Epidermal melanocyte (primary cell): ENCODE data around the gene PLXNA3.

Experiments
- DNase-seq: peaks from one replicate; pipeline ENCODE4 v3.0.0; 2011; ENCODE audit warnings: low spot score; ENCODE audit not compliant: insufficient read length

The PLXNA3 gene

DNA sequence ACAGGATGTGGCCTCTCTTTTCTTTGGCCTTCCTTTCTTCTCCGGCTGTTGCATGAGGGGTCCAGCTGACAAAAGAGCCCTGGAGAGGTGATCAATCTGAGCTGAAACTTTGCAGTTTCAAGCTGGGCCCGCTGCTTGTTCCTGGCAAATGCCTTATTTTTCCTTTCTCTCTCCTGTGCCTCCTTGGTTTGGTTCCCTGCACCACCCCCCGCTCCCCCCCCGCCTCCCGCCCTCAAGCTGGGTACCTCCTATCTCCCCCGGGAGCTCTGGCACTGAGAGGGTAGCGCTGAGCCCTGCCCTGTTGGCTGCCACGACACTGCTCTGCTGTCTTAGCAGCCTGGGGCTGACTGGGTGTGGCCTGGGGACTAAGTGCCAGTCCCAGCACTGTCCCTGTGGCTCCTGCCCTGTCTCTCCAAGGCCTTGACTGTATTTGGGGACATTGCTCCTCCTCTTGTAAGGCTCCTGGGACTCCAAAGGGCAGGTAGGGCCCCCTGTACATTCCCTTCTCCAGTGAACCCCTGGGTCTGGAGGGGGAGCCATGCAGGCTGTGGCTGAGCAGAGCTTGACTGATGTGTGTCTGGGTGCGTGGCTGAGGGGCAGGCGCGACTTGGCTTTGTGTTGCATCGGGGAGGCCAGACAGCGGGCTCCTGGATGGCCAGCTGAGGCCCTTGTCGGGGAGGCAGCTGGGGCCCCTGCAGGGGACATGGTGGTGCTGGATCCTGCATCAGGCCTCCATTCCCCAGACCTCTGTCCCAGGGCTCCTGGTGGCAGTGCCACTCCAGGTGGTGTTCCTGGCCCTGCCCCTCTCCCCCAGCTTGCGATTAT, 1.1 kb downstream of the PLXNA3 start:
- DNase-seq, result no peak

GRCh38 chrX:154459832-154460231, 1.8 kb downstream of the PLXNA3 start:
- DNase-seq, result no peak

- no peak for DNase-seq
Measured at GRCh38 chrX:154460326-154460725, 2.2 kb downstream of the PLXNA3 start.

GRCh38 chrX:154462396-154462795, 4.3 kb downstream of the PLXNA3 start:
- no peak for DNase-seq

DNA sequence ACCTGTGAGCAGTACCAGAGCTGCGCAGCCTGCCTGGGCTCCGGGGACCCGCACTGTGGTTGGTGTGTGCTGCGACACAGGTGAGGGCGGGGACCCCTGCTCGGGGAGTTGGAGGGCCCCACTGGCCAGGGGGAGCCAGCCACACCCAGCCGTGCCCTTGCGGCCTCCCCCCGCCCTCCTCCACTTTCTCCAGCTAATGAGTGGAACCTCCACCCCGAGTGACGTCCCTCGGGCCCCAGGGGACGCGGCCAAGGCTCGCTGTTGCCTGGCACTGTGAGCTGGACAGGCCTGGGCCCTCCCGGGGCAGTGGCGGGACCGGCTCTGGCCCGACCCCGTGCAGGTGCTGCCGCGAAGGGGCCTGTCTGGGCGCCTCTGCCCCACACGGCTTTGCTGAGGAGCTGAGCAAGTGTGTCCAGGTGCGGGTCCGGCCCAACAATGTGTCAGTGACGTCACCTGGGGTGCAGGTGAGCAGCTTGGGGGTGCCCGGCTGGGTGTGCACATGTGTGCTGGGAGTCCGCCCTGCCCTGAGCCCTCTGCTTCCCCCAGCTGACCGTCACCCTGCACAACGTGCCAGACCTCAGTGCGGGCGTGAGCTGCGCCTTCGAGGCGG, 5.6 kb downstream of the PLXNA3 start:
- no peak for DNase-seq

GRCh38 chrX:154464806-154465365, 6.8 kb downstream of the PLXNA3 start:
- no peak for DNase-seq

DNA sequence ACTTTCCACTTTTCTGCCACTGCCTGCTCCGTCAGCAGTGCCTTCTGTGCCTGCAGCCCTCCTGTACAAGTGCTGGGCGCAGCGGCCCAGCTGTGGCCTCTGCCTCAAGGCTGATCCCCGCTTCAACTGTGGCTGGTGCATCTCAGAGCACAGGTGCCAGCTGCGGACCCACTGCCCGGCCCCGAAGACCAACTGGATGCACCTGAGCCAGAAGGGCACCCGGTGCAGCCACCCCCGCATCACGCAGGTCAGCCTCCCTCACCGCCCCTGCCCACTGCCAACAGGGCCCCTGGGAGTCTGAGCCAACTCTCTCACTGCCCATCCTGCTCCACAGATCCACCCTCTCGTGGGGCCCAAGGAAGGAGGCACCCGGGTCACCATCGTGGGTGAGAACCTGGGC, 7.5 kb downstream of the PLXNA3 start:
- DNase-seq, result no peak

- DNase-seq, result no peak
Measured at GRCh38 chrX:154466036-154466435, 8.0 kb downstream of the PLXNA3 start.

DNA sequence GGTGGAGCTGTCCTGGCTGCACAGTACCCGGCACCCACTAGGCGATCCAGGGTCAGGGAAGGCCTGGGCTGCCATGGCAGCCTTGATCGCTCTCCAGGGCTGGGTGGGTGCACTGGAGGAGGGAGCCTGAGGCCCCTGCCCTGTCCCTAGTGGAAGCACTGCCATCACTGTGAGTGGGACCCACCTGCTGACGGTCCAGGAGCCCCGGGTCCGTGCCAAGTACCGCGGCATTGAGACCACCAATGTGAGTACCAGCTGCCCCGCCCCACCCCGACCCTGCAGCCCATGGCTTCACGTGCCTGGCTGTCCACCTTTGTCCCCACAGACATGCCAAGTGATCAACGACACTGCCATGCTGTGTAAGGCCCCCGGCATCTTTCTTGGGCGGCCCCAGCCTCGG, 8.8 kb downstream of the PLXNA3 start:
- no peak for DNase-seq

GRCh38 chrX:154467556-154467955, 9.5 kb downstream of the PLXNA3 start:
- DNase-seq, result no peak

- no peak for DNase-seq
Measured at GRCh38 chrX:154468217-154468616, 10.1 kb downstream of the PLXNA3 start.

GRCh38 chrX:154469114-154469513, 11.0 kb downstream of the PLXNA3 start:
- DNase-seq, result no peak

GRCh38 chrX:154469880-154470279, 11.8 kb downstream of the PLXNA3 start:
- DNase-seq, result no peak

DNA sequence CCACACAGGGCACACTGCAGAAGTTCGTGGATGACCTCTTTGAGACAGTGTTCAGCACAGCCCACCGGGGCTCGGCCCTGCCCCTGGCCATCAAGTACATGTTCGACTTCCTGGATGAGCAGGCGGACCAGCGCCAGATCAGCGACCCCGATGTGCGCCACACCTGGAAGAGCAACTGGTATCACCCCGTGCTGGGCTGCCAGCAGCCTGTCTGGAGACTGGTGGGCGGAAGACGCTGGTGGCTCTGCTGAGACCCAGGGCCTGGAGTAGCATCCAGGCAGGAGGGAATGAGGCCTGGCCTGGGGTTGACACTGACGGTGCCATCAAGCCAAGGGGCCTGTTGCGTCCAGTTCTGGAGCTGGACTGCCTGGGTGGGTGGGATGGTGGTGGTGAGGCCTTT, 12.4 kb downstream of the PLXNA3 start:
- no peak for DNase-seq

- DNase-seq, result no peak
Measured at GRCh38 chrX:154470914-154471568, 13.0 kb downstream of the PLXNA3 start.

- DNase-seq, result no peak
Measured at GRCh38 chrX:154471839-154472684, 14.0 kb downstream of the PLXNA3 start.

- DNase-seq, result no peak
Measured at GRCh38 chrX:154472685-154473632, 14.9 kb downstream of the PLXNA3 start.

DNA sequence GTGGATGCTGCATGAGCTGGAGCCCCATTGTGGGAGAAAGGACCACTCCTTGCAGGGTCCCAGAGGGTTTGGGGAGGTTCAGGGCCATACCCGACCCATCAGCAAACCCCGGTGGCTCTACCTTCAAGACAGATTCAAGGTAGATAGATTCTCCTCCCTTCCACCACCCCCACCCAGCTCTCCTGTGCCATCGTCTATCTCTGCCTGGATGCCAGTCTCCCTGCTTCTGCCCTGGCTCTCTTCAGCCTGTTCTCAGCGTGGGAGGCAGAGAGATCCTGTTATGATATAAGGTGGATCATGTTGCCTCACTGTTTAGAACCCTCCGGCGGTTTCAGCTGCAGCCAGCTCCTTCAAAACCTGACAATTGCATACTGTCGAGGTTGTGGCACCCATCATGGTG, 15.6 kb downstream of the PLXNA3 start:
- no peak for DNase-seq

DNA sequence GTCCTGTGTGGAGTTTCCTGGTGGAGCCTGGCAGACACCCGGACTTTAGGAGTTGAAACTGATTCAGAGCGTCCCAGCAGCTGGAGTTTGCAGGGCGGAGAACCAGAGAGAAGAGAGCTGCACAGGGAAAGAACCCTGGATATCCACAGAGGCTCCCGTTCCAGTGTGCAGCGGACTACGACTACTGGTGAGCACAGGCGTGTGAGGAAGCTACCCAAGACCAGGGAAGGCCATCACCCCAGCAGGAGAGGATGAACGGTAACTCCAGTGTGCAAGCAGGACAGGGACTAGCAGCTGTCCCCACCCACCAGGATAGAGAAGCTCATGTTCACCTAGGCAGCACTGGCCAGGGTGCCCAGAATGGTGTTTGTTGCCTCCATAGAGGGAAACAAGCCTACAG, 18.7 kb downstream of the PLXNA3 start:
- DNase-seq, result no peak

- no peak for DNase-seq
Measured at GRCh38 chrX:154477891-154478477, 19.9 kb downstream of the PLXNA3 start.
